Spleen (tissue), 11 donors: ENCODE data around the gene PCSK6. TPM values are rescaled to one million over a fixed set of nuclear protein-coding genes. Genes with fewer than 3 reads are reported as not detected.

Experiments
- DNase-seq: peaks from one replicate; pipeline ENCODE4 v3.0.0-alpha.2; 2020
- H3K27ac ChIP-seq, 8 donors: fragments of 200-600 bp; sonication (generic) in 7 of 8; 1 replicate in 4 of 8; 2 replicates in 4 of 8; pipeline versions ENCODE4 v1.5.0 to v1.8.0; 2016 to 2021; ENCODE audit warnings: inconsistent platforms in 4 of 8, mild to moderate bottlenecking in 4 of 8, moderate library complexity in 1 of 8
- H3K27me3 ChIP-seq, 7 donors: fragments of 200-600 bp; sonication (generic) in 6 of 7; replicated peaks in 1 of 7; 1 replicate in 4 of 7; 2 replicates in 3 of 7; pipeline versions ENCODE4 v1.5.0 to v1.8.0; 2016 to 2021; ENCODE audit warnings: inconsistent platforms in 3 of 7, mild to moderate bottlenecking in 1 of 7
- H3K36me3 ChIP-seq, 6 donors: fragments of 200-600 bp; sonication (generic) in 5 of 6; 1 replicate in 4 of 6; 2 replicates in 2 of 6; pipeline versions ENCODE4 v1.5.0 to v1.8.0; 2016 to 2021; ENCODE audit warnings: inconsistent platforms in 2 of 6
- H3K4me1 ChIP-seq, 6 donors: fragments of 200-600 bp; sonication (generic) in 5 of 6; 1 replicate in 3 of 6; 2 replicates in 3 of 6; pipeline versions ENCODE4 v1.5.0 to v1.8.0; 2016 to 2021; ENCODE audit warnings: inconsistent platforms in 3 of 6
- H3K4me3 ChIP-seq, 8 donors: fragments of 200-600 bp; sonication (generic) in 7 of 8; 1 replicate in 4 of 8; 2 replicates in 4 of 8; pipeline versions ENCODE4 v1.5.0 to v1.8.0; 2016 to 2021; ENCODE audit warnings: inconsistent platforms in 4 of 8, mild to moderate bottlenecking in 4 of 8, moderate library complexity in 2 of 8
- H3K9me3 ChIP-seq, 8 donors: fragments of 200-600 bp; sonication (generic) in 7 of 8; 1 replicate in 4 of 8; 2 replicates in 4 of 8; pipeline versions ENCODE4 v1.5.0 to v1.8.0; 2016 to 2021; ENCODE audit warnings: inconsistent platforms in 4 of 8
- POLR2A ChIP-seq, 3 donors: fragments of 450-650 bp; IDR thresholded peaks; one replicate each; pipeline ENCODE4 v1.5.1; 2017; ENCODE audit warnings: antibody characterized with exemption in 3 of 3, mild to moderate bottlenecking in 1 of 3
- POLR2AphosphoS5 ChIP-seq, 3 donors: sonication (generic); formaldehyde crosslinking; IDR thresholded peaks; one replicate each; pipeline ENCODE4 v1.5.1; 2017; ENCODE audit warnings: antibody characterized with exemption in 3 of 3
- WGBS, 5 donors: extraction: QIAGEN DNeasy Blood & Tissue Kit in 3 of 5; methylation state at CpG; one replicate each; pipeline versions ENCODE4 v1.1.5 to v1.1.7; 2013 to 2018; 5-methylcytosine and 5-hydroxymethylcytosine counted together
- intact Hi-C: fragments of 100-400 bp; cut with DNase I; formaldehyde crosslinking; loops from one replicate; pipeline ENCODE4 v1.15.0; 2023; ENCODE audit warnings: low total_unique reads
- polyA plus RNA-seq, 3 donors: library from polyadenylated mRNA; stranded (reverse); fragments of 200-250 nt; gene quantifications; one replicate each; pipeline ENCODE4 v1.2.1, GENCODE V29; 2013
- total RNA-seq, 7 donors: library from RNA; depleted of rRNA in 3 of 7; stranded (reverse); fragments of >200 nt in 3 of 7; fragmentation: NEBNext Ultra II Directional in 4 of 7; extraction: Animal tissue kit (Norgen Biotek cat#: 25700) in 4 of 7; gene quantifications; one replicate each; pipeline versions ENCODE4 v1.1.0 to v1.2.1, GENCODE V29; 2016 to 2021
- TF ChIP-seq, protein P1 (sequence below), 11 experiments: fragments of 200-600 bp in 7 of 11; fragments of 450-650 bp in 4 of 11; sonication (generic) in 4 of 11; IDR thresholded peaks in 8 of 11; conservative IDR thresholded peaks in 3 of 11; 1 replicate in 7 of 11; 2 replicates in 4 of 11; pipeline versions ENCODE4 v1.4.0 to v1.8.0; 2016 to 2021; ENCODE audit warnings: antibody characterized with exemption in 11 of 11, inconsistent platforms in 4 of 11, mild to moderate bottlenecking in 1 of 11
- donor health status: healthy with polysubstance abuse.
- donor health status: DM: no; HTN: no; CAD: no; lungs with moderate emphysema.
- donor health status: DM: no; HTN: no; CAD: no.
- donor health status: Bipolar disorder and iron deficiency.
- donor health status: healthy.
- donor health status: DM: no; HTN: no; CAD: no.
- donor health status: DM: yes; HTN: yes; CAD: no.

The PCSK6 gene
- total and polyA plus RNA-seq, 10 donors, result 10.0 to 403 (median 252) TPM

DNA sequence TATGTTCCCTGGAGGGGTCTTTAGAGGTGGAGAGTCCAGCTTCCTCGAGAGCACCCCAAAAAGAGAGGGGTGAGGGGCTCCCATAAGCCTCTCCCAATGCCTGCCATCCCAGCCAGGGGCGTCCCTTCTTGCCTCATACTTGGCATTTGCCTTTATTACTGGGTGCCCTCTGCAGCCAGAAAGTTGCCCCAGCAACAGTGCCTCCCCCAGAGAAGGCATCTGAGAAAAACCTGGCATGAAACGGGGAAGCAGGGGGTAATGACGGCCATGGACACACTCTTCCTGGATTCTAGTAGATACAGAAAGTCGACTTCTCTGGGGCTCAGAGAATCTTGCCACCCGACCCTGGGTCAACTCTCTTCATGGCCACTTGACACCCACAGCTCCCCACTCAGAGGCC is 90.1 kb downstream of the PCSK6 start:
- 40 to 85% (median 81%) methylated on average over 6 of the region's 6 CpGs for WGBS, 5 donors
- no peaks in the 10 kb centered on the region for H3K9me3 ChIP-seq
- peaks cover 0 to 74% (median 6%) of the 10 kb centered on the region in 6 donors for H3K36me3 ChIP-seq
- peaks cover 0 to 34% (median 4%) of the 10 kb centered on the region in 7 donors for H3K27me3 ChIP-seq
- intact Hi-C loops, result no loop called here
- TF ChIP-seq POLR2A (IDR thresholded peaks at IDR 0.05), result no peak
- no peak for TF ChIP-seq POLR2AphosphoS5 (IDR thresholded peaks at IDR 0.05)
- TF ChIP-seq, protein P1, sequence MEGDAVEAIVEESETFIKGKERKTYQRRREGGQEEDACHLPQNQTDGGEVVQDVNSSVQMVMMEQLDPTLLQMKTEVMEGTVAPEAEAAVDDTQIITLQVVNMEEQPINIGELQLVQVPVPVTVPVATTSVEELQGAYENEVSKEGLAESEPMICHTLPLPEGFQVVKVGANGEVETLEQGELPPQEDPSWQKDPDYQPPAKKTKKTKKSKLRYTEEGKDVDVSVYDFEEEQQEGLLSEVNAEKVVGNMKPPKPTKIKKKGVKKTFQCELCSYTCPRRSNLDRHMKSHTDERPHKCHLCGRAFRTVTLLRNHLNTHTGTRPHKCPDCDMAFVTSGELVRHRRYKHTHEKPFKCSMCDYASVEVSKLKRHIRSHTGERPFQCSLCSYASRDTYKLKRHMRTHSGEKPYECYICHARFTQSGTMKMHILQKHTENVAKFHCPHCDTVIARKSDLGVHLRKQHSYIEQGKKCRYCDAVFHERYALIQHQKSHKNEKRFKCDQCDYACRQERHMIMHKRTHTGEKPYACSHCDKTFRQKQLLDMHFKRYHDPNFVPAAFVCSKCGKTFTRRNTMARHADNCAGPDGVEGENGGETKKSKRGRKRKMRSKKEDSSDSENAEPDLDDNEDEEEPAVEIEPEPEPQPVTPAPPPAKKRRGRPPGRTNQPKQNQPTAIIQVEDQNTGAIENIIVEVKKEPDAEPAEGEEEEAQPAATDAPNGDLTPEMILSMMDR (IDR thresholded peaks at IDR 0.05 in 8 of 11, conservative IDR thresholded peaks at IDR 0.05 in 3 of 11), result no peak
- no peak overlapping the region for H3K27ac ChIP-seq
- no peak overlapping the region for H3K4me3 ChIP-seq
- no peak for DNase-seq
- H3K4me1 ChIP-seq, result peaks cover 0 to 36% (median 15%) of the 10 kb centered on the region in 6 donors

DNA sequence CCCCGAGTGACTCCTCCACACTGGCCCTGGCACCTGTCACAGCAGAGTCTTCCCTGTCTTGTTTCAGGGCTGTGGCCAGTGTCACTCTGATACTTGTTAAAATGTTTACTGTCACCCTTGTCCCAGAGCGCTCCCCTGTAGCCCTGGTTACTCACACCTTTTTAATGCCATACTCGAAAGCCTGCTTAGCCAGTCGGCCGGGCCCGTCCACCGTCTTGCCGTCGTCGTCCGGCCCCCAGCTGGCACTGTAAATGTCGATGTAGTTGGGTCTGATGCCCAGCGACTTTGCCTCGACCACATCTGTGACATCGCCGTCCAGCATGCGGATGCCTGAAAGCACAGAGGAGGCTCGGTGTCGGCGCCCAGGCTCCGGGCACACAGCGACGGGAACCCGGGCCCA is 91.3 kb downstream of the PCSK6 start:
- peaks cover 0 to 75% (median 6%) of the 10 kb centered on the region in 6 donors for H3K36me3 ChIP-seq
- 90 to 94% (median 93%) methylated on average over 24 of the region's 24 CpGs for whole genome bisulfite sequencing, 5 donors
- H3K27ac ChIP-seq, result peak overlapping the region in 1 of 8 donors; percentile 51
- intact Hi-C loops, result no loop called here
- TF ChIP-seq, protein P1 (IDR thresholded peaks at IDR 0.05 in 8 of 11, conservative IDR thresholded peaks at IDR 0.05 in 3 of 11), result no peak
- TF ChIP-seq POLR2A (IDR thresholded peaks at IDR 0.05) (no peak), POLR2AphosphoS5 (IDR thresholded peaks at IDR 0.05) (peak in 1 of 3 donors; percentile 25)
- peaks cover 0 to 34% (median 4%) of the 10 kb centered on the region in 7 donors for H3K27me3 ChIP-seq
- no peaks in the 10 kb centered on the region for H3K9me3 ChIP-seq
- H3K4me3 ChIP-seq, result no peak overlapping the region
- peaks cover 0 to 43% (median 16%) of the 10 kb centered on the region in 6 donors for H3K4me1 ChIP-seq
- DNase-seq, result no peak

DNA sequence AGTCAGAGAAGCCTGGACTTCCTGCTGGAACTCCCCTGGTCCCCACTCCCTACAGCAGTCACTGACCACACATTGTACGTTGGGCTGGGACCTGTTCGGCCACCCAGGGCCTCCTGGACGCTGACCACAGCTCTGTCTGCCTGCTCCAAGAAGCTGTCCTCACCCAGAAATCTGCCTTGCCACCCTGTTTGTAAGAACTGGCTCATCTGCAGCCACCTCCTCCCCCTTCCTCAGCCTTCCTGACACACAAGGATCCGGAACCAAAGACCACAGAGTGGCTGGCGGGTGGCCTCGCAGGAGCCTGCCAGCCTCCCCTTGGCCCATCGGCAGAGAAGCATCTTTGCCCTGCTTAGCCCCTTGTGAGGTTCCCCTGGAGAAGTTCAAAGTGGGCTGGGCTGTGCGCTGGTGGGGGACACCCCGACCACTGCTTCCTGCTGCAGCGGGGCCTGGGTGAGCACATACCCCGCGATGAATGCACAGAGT is 91.9 kb downstream of the PCSK6 start:
- intact Hi-C loops, result no loop called here
- TF ChIP-seq POLR2AphosphoS5 (IDR thresholded peaks at IDR 0.05), result peak in 1 of 3 donors; percentile 18
- TF ChIP-seq, protein P1 (IDR thresholded peaks at IDR 0.05 in 8 of 11, conservative IDR thresholded peaks at IDR 0.05 in 3 of 11), result no peak
- H3K9me3 ChIP-seq, result no peaks in the 10 kb centered on the region
- H3K36me3 ChIP-seq, result peaks cover 0 to 81% (median 6%) of the 10 kb centered on the region in 6 donors
- peaks cover 0 to 34% (median 4%) of the 10 kb centered on the region in 7 donors for H3K27me3 ChIP-seq
- H3K4me1 ChIP-seq, result peaks cover 0 to 49% (median 23%) of the 10 kb centered on the region in 6 donors
- DNase-seq, result no peak
- H3K27ac ChIP-seq, result peak overlapping the region in 3 of 8 donors; percentile 22 to 51 (median 42)
- WGBS, 5 donors, result 14 to 28% (median 24%) methylated on average over 11 to 12 of the region's 12 CpGs
- H3K4me3 ChIP-seq, result no peak overlapping the region

DNA sequence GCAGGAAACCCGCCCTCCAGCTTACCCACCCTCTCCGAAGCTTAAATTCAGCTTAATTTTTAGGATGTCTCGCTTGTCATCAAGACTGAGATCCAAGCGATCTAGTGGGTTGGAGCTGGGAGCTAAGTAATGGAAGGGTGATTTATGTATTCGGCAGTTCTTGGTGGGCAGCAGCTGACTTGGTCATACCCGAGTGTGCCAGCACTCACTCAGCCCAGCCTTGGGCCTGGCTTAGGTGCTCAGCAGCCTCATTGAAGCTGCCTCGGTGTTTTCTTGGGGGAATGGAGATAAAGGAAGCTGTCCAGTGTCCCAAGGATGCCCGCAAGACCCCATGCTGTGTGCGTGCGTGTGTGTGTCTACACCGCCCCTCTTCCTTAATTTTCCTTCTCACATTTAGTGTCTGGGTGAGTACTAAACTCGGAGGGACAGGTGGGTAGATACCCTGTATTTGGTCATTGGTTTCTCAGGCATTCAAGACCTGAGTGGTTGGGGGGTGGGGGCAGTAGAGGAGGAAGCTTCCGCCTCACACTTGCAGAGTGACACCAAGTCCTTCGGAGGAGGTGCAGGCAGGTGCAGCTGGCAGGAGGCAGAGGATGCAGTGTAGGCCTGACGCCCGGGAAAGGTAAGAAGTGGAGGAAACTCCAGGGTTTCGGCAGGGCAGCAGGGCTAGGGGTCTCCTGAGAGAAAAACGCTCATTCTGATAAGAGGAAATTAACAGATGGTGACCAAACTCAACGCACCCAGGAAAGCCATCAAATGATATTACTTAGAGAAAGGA is 92.8 kb downstream of the PCSK6 start:
- Histone ChIP-seq H3K4me3 (no peak overlapping the region), H3K27ac (no peak overlapping the region), H3K27me3 (peaks cover 0 to 34% (median 4%) of the 10 kb centered on the region in 7 donors), H3K4me1 (peaks cover 0 to 58% (median 30%) of the 10 kb centered on the region in 6 donors), H3K36me3 (peaks cover 0 to 86% (median 6%) of the 10 kb centered on the region in 6 donors), H3K9me3 (no peaks in the 10 kb centered on the region)
- 73 to 83% (median 79%) methylated on average over 19 of the region's 19 CpGs for WGBS, 5 donors
- TF ChIP-seq POLR2AphosphoS5 (IDR thresholded peaks at IDR 0.05) (no peak), POLR2A (IDR thresholded peaks at IDR 0.05) (no peak)
- TF ChIP-seq, protein P1 (IDR thresholded peaks at IDR 0.05 in 8 of 11, conservative IDR thresholded peaks at IDR 0.05 in 3 of 11), result no peak
- intact Hi-C loops, result no loop called here
- no peak for DNase-seq
